Uterus (tissue), 4 donors: Measurements from ENCODE around the gene SLCO3A1. TPM values are rescaled to one million over a fixed set of nuclear protein-coding genes. Genes with fewer than 3 reads are reported as not detected.

Experiments used
- DNase-seq, 2 donors: peaks; one replicate each; pipeline ENCODE4 v3.0.0-alpha.2; 2019 to 2020
- H3K27ac ChIP-seq, 2 donors: fragments of 200-600 bp; sonication (generic); 1 replicate in 1 of 2; 2 replicates in 1 of 2; pipeline ENCODE4 v1.5.1; 2016 to 2018
- H3K27me3 ChIP-seq, 2 donors: fragments of 200-600 bp; sonication (generic); one replicate each; pipeline ENCODE4 v1.5.1; 2018 to 2019; ENCODE audit warnings: control low read depth in 1 of 2
- H3K36me3 ChIP-seq, 2 donors: fragments of 200-600 bp; sonication (generic); one replicate each; pipeline ENCODE4 v1.5.1; 2019; ENCODE audit warnings: control low read depth in 1 of 2
- H3K4me1 ChIP-seq, 2 donors: fragments of 200-600 bp; sonication (generic); one replicate each; pipeline ENCODE4 v1.5.1; 2018 to 2019; ENCODE audit warnings: control low read depth in 1 of 2
- H3K4me3 ChIP-seq, 2 donors: fragments of 200-600 bp; sonication (generic); 1 replicate in 1 of 2; 2 replicates in 1 of 2; pipeline ENCODE4 v1.5.1; 2018 to 2019; ENCODE audit warnings: mild to moderate bottlenecking in 1 of 2
- H3K9me3 ChIP-seq, 2 donors: fragments of 200-600 bp; sonication (generic); one replicate each; pipeline ENCODE4 v1.5.1; 2019; ENCODE audit warnings: control low read depth in 1 of 2
- POLR2A ChIP-seq, 2 donors: fragments of 450-650 bp; IDR thresholded peaks; one replicate each; pipeline ENCODE4 v1.6.1; 2016; ENCODE audit warnings: antibody characterized with exemption in 2 of 2, mild to moderate bottlenecking in 1 of 2, moderate library complexity in 1 of 2
- intact Hi-C: fragments of 100-400 bp; cut with DNase I; formaldehyde crosslinking; loops from one replicate; pipeline ENCODE4 v1.15.1; 2023; ENCODE audit warnings: low total_unique reads
- total RNA-seq, 4 donors: library from RNA; depleted of rRNA in 3 of 4; stranded (reverse); fragments of >200 nt in 3 of 4; gene quantifications; one replicate each; pipeline versions ENCODE4 v1.1.0 to v1.2.4, GENCODE V29; 2014 to 2023
- TF ChIP-seq, protein P1 (sequence below), 4 experiments: fragments of 200-600 bp in 2 of 4; fragments of 450-650 bp in 2 of 4; sonication (generic) in 2 of 4; IDR thresholded peaks; one replicate each; pipeline ENCODE4 v1.5.1; 2016 to 2019; ENCODE audit warnings: antibody characterized with exemption in 4 of 4, mild to moderate bottlenecking in 2 of 4, moderate library complexity in 1 of 4
- donor health status: DM: yes; HTN: yes; CAD: no.

Gene SLCO3A1
- total RNA-seq, 4 donors from 2014 or later = 4.4 to 26.1 (median 9.5) TPM

DNA sequence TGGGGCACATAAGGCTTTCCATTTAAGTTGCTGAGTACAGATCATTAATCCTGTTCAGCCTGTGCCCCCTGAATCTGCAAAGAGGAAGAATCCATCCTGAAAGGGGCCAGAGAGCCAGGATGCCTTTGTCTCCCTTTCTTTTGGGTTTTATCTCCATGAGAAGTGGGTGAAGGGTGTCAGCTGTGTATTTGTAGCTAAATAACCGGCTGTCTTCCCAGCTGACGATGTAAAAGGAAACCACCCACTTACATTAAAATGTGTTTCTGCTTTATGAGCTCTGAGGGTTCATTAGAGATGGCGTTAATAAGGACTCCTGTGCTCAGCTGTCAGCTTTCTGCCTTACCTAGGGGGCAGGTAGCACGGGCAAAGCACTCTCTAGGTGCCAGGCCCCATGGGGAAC is 83.4 kb downstream of the SLCO3A1 start:
- intact Hi-C loops = no loop called here
- Histone ChIP-seq H3K4me1 (no peaks in the 10 kb centered on the region), H3K27ac (peak overlapping the region in 1 of 2 donors; percentile 17), H3K36me3 (no peaks in the 10 kb centered on the region), H3K27me3 (no peaks in the 10 kb centered on the region), H3K9me3 (no peaks in the 10 kb centered on the region), H3K4me3 (no peak overlapping the region)
- TF ChIP-seq, protein P1, sequence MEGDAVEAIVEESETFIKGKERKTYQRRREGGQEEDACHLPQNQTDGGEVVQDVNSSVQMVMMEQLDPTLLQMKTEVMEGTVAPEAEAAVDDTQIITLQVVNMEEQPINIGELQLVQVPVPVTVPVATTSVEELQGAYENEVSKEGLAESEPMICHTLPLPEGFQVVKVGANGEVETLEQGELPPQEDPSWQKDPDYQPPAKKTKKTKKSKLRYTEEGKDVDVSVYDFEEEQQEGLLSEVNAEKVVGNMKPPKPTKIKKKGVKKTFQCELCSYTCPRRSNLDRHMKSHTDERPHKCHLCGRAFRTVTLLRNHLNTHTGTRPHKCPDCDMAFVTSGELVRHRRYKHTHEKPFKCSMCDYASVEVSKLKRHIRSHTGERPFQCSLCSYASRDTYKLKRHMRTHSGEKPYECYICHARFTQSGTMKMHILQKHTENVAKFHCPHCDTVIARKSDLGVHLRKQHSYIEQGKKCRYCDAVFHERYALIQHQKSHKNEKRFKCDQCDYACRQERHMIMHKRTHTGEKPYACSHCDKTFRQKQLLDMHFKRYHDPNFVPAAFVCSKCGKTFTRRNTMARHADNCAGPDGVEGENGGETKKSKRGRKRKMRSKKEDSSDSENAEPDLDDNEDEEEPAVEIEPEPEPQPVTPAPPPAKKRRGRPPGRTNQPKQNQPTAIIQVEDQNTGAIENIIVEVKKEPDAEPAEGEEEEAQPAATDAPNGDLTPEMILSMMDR (IDR thresholded peaks at IDR 0.05) = no peak
- TF ChIP-seq POLR2A (IDR thresholded peaks at IDR 0.05) = no peak
- no peak for DNase-seq

DNA sequence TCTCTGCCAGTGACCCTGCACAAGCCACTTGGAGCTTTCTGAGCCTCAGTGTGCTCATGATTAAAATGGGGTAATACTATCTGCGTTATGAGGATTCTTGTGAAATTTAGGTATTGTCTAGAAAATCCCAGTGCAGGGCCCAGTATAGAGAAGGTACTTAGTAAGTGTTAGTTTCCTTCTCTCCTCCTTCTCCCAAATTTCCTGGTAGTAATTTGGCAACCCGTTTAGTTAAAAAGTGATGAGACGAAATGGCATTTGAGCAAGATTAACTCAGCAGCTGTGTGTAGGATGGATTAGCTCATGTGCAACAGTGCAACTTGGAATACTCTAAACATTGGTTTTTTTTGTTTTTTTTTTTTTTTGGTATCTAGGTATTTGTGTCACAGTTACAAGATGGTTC is 84.6 kb downstream of the SLCO3A1 start:
- no peak for DNase-seq
- Histone ChIP-seq H3K4me3 (no peak overlapping the region), H3K27me3 (no peaks in the 10 kb centered on the region), H3K36me3 (no peaks in the 10 kb centered on the region), H3K27ac (no peak overlapping the region), H3K4me1 (peaks cover 5 to 6% of the 10 kb centered on the region in 2 donors), H3K9me3 (no peaks in the 10 kb centered on the region)
- TF ChIP-seq, protein P1 (IDR thresholded peaks at IDR 0.05) = no peak
- no peak for TF ChIP-seq POLR2A (IDR thresholded peaks at IDR 0.05)
- intact Hi-C loops = no loop called here

- intact Hi-C loops = no loop called here
- Histone ChIP-seq H3K27me3 (no peaks in the 10 kb centered on the region), H3K36me3 (no peaks in the 10 kb centered on the region), H3K9me3 (no peaks in the 10 kb centered on the region), H3K4me1 (peaks cover 5 to 6% of the 10 kb centered on the region in 2 donors), H3K27ac (no peak overlapping the region), H3K4me3 (no peak overlapping the region)
- no peak for TF ChIP-seq POLR2A (IDR thresholded peaks at IDR 0.05)
- TF ChIP-seq, protein P1 (IDR thresholded peaks at IDR 0.05) = no peak
- DNase-seq = no peak
Observed at GRCh38 chr15:91939403-91939831, 85.9 kb downstream of the SLCO3A1 start.

- no peak for DNase-seq
- Histone ChIP-seq H3K4me1 (peaks cover 5 to 6% of the 10 kb centered on the region in 2 donors), H3K27me3 (no peaks in the 10 kb centered on the region), H3K27ac (no peak overlapping the region), H3K36me3 (no peaks in the 10 kb centered on the region), H3K4me3 (no peak overlapping the region), H3K9me3 (no peaks in the 10 kb centered on the region)
- intact Hi-C loops = loop anchor here (10.0 kb wide), 1 partner anchor 86 kb away; the partner anchor contains the start of gene SLCO3A1
- no peak for TF ChIP-seq POLR2A (IDR thresholded peaks at IDR 0.05)
- TF ChIP-seq, protein P1 (IDR thresholded peaks at IDR 0.05) = no peak
Observed at GRCh38 chr15:91940496-91941381, 87.2 kb downstream of the SLCO3A1 start.
